Heart right ventricle (tissue), 16 donors: ENCODE measurements around the gene PNKD. TPM values are rescaled to one million over a fixed set of nuclear protein-coding genes. Genes with fewer than 3 reads are reported as not detected.
"Not testable (repeated sequence)": the region's sequence is repeated elsewhere in the genome, so short reads cannot be mapped to it uniquely, and the experiment has no call there.

ENCODE experiments used
- ATAC-seq, 8 donors: fragments of 200-7000 bp; cut with Tn5 transposase; one replicate each; pipeline ENCODE4 v1.9.1; 2020; ENCODE audit warnings: mild to moderate bottlenecking in 8 of 8, moderate library complexity in 8 of 8, moderate number of reproducible peaks in 1 of 8
- DNase-seq, 2 donors: peaks; one replicate each; pipeline ENCODE4 v3.0.0-alpha.2; 2020
- H3K27ac ChIP-seq, 10 donors: fragments of 200-600 bp; sonication (generic) in 2 of 10; one replicate each; pipeline versions ENCODE4 v1.5.0 to v1.8.0; 2020 to 2022; ENCODE audit warnings: mild to moderate bottlenecking in 3 of 10
- H3K27me3 ChIP-seq, 7 donors: fragments of 200-600 bp; one replicate each; pipeline ENCODE4 v1.8.0; 2021 to 2022; ENCODE audit warnings: mild to moderate bottlenecking in 2 of 7
- H3K36me3 ChIP-seq, 9 donors: fragments of 200-600 bp; sonication (generic) in 1 of 9; one replicate each; pipeline versions ENCODE4 v1.5.0 to v1.8.0; 2020 to 2022; ENCODE audit warnings: mild to moderate bottlenecking in 2 of 9
- H3K4me1 ChIP-seq, 9 donors: fragments of 200-600 bp; sonication (generic) in 1 of 9; one replicate each; pipeline versions ENCODE4 v1.5.0 to v1.8.0; 2020 to 2022; ENCODE audit warnings: mild to moderate bottlenecking in 4 of 9
- H3K4me3 ChIP-seq, 10 donors: fragments of 200-600 bp; sonication (generic) in 2 of 10; one replicate each; pipeline versions ENCODE4 v1.5.0 to v1.8.0; 2020 to 2022; ENCODE audit warnings: mild to moderate bottlenecking in 7 of 10, moderate library complexity in 2 of 10
- H3K9me3 ChIP-seq, 11 donors: fragments of 200-600 bp in 10 of 11; sonication (generic) in 2 of 11; one replicate each; pipeline versions ENCODE4 v1.5.0 to v1.8.0; 2013 to 2022; ENCODE audit warnings: mild to moderate bottlenecking in 2 of 11, control low read depth in 1 of 11, moderate library complexity in 1 of 11
- CTCF ChIP-seq, 9 donors: fragments of 200-600 bp; sonication (generic) in 2 of 9; IDR thresholded peaks; one replicate each; pipeline versions ENCODE4 v1.5.0 to v1.8.0; 2021 to 2022; ENCODE audit warnings: antibody characterized with exemption in 9 of 9, mild to moderate bottlenecking in 5 of 9, moderate library complexity in 1 of 9
- WGBS, 2 donors: extraction: QIAGEN DNeasy Blood & Tissue Kit; methylation state at CpG; one replicate each; pipeline ENCODE4 v1.1.7; 2013; ENCODE audit warnings: inconsistent platforms in 1 of 2; 5-methylcytosine and 5-hydroxymethylcytosine counted together
- intact Hi-C, 10 donors: fragments of 100-400 bp; cut with DNase I; formaldehyde crosslinking; loops; one replicate each; pipeline versions ENCODE4 v1.11.1 to v1.14.2; 2022
- polyA plus RNA-seq, 2 donors: library from polyadenylated mRNA; stranded (reverse); fragments of 200-250 nt; gene quantifications; one replicate each; pipeline ENCODE4 v1.2.3, GENCODE V29; 2013
- total RNA-seq, 10 donors: library from RNA; stranded (reverse); fragmentation: NEBNext Ultra II Directional in 3 of 10; extraction: Animal tissue kit (Norgen Biotek cat#: 25700) in 3 of 10; gene quantifications; one replicate each; pipeline versions ENCODE4 v1.2.1 to v1.2.4, GENCODE V29; 2021 to 2023
- donor health status: Arrhythmogenic right ventricular cardiomyopathy.
- donor health status: ischemic (EF 13 %, LVEDD 7.1; RV severe dilation, severe dysfunction).
- donor health status: healthy with polysubstance abuse.
- donor health status: DM: no; HTN: yes; CAD: no.
- donor health status: DM: no; HTN: no; CAD: no.
- donor health status: ischemic (EF 25% LVEDD 6.9; RV normal size, moderate dysfunction).
- donor health status: ischemic (EF 25% LVEDD 5.7; RV mildly dilated, moderate dysfunction).
- donor health status: healthy.
- donor health status: DM: yes; HTN: yes; CAD: no.
- donor health status: Ischemic cardiomyopathy.
- donor health status: ischemic (EF 35%, LVEDD 5.7; RV mildly dilated, moderate dysfunction).
- donor health status: nonischemic (EF 11% LVEDD 7.7; RV severe dilation, severe dysfunction).
- donor health status: DM: yes; HTN: yes; CAD: no.
- donor health status: PGD.
- donor health status: ischemic (EF 29% LVEDD 5.4; RV normal size, mild dysfunction).
- donor health status: nonischemic (EF 23%, LVEDD 6.1; RV moderate dilation, normal function).

The PNKD gene
- total and polyA plus RNA-seq, 12 donors = 56.9 to 138 (median 75.7) TPM

- Histone ChIP-seq H3K36me3 (no peaks in the 10 kb centered on the region), H3K9me3 (no peaks in the 10 kb centered on the region), H3K27ac (no peak overlapping the region), H3K4me3 (no peak overlapping the region), H3K27me3 (no peaks in the 10 kb centered on the region), H3K4me1 (peaks cover 0 to 23% (median 0%) of the 10 kb centered on the region in 9 donors)
- no peak for ATAC-seq
- no peak for DNase-seq
- WGBS, 2 donors = 94% methylated on average over 1 of the region's 1 CpG
- no peak for TF ChIP-seq CTCF (IDR thresholded peaks at IDR 0.05)
- intact Hi-C loops = no loop called here
These were observed 43.0 kb downstream of the PNKD start for GRCh38 chr2:218313356-218313755.

- H3K9me3 ChIP-seq, H3K27ac ChIP-seq, DNase-seq, H3K27me3 ChIP-seq, H3K4me3 ChIP-seq, ATAC-seq, H3K36me3 ChIP-seq: not testable (repeated sequence)
- peaks cover 0 to 17% (median 0%) of the 10 kb centered on the region in 9 donors for H3K4me1 ChIP-seq
- WGBS, 2 donors = 97% methylated on average over 4 of the region's 4 CpGs
- intact Hi-C loops = loop anchor here in 1 of 10 donors (5.0 kb wide), 1 partner anchor 38 kb away; no protein-coding TSS in a partner anchor
These were observed 44.4 kb downstream of the PNKD start for GRCh38 chr2:218314764-218315163.

GRCh38 chr2:218315397-218315796, 45.1 kb downstream of the PNKD start:
- no peak for ATAC-seq
- TF ChIP-seq CTCF (IDR thresholded peaks at IDR 0.05) = no peak

GRCh38 chr2:218317303-218317630, 46.9 kb downstream of the PNKD start:
- ATAC-seq (no peak), DNase-seq (no peak)
- Histone ChIP-seq H3K27me3 (no peaks in the 10 kb centered on the region), H3K4me1 (peaks cover under 1 to 39% (median 5%) of the 10 kb centered on the region in 9 donors), H3K9me3 (no peaks in the 10 kb centered on the region), H3K36me3 (no peaks in the 10 kb centered on the region), H3K4me3 (no peak overlapping the region), H3K27ac (peak overlapping the region in 1 of 10 donors; percentile 83)
- 87 to 91% methylated on average over 1 of the region's 1 CpG for WGBS, 2 donors
- no peak for TF ChIP-seq CTCF (IDR thresholded peaks at IDR 0.05)
- intact Hi-C loops = loop anchor here in 1 of 10 donors (5.0 kb wide), 1 partner anchor 35 kb away; no protein-coding TSS in a partner anchor

More at GRCh38 chr2:218315397-218315796, 45.1 kb downstream of the PNKD start:
- Histone ChIP-seq H3K4me3 (no peak overlapping the region), H3K9me3 (no peaks in the 10 kb centered on the region), H3K27ac (peak overlapping the region in 1 of 10 donors; percentile 83), H3K27me3 (no peaks in the 10 kb centered on the region), H3K4me1 (peaks cover 0 to 23% (median 0%) of the 10 kb centered on the region in 9 donors), H3K36me3 (no peaks in the 10 kb centered on the region)
- intact Hi-C loops = loop anchor here in 1 of 10 donors (5.0 kb wide), 1 partner anchor 37 kb away; no protein-coding TSS in a partner anchor
- WGBS, 2 donors = 90 to 91% methylated on average over 8 of the region's 8 CpGs
- no peak for DNase-seq

GRCh38 chr2:218317835-218318234, 47.5 kb downstream of the PNKD start:
- no peaks in the 10 kb centered on the region for H3K36me3 ChIP-seq
- H3K9me3 ChIP-seq = no peaks in the 10 kb centered on the region
- TF ChIP-seq CTCF (IDR thresholded peaks at IDR 0.05) = no peak
- intact Hi-C loops = loop anchor here in 1 of 10 donors (5.0 kb wide), 1 partner anchor 34 kb away; no protein-coding TSS in a partner anchor
- peaks cover 3 to 44% (median 9%) of the 10 kb centered on the region in 9 donors for H3K4me1 ChIP-seq
- H3K27me3 ChIP-seq = no peaks in the 10 kb centered on the region
- ATAC-seq (no peak), DNase-seq (no peak)
- no peak overlapping the region for H3K27ac ChIP-seq
- H3K4me3 ChIP-seq = no peak overlapping the region
- WGBS, 2 donors = 94 to 98% methylated on average over 4 of the region's 4 CpGs
